Pancreas (tissue), 10 donors: ENCODE data around the gene SOCS1. TPM values are rescaled to one million over a fixed set of nuclear protein-coding genes. Genes with fewer than 3 reads are reported as not detected.

Experiments used
- ATAC-seq, 4 donors: fragments of 200-7000 bp; cut with Tn5 transposase; one replicate each; pipeline versions ENCODE4 v1.8.0 to v1.9.1; 2020; ENCODE audit warnings: mild to moderate bottlenecking in 4 of 4, moderate library complexity in 4 of 4
- DNase-seq, 6 donors: peaks; one replicate each; pipeline ENCODE4 v3.0.0-alpha.2; 2020
- FAIRE-seq: peaks from 2 replicates; lab custom pipeline; 2012; peaks lifted over from hg19 to GRCh38; lab: Jason Lieb, UNC
- H3K27ac ChIP-seq, 4 donors: fragments of 200-600 bp; sonication (generic); 1 replicate in 3 of 4; 2 replicates in 1 of 4; pipeline versions ENCODE4 v1.5.0 to v1.8.0; 2020
- H3K27me3 ChIP-seq, 4 donors: fragments of 200-600 bp; one replicate each; pipeline ENCODE4 v1.8.0; 2021
- H3K36me3 ChIP-seq, 3 donors: fragments of 200-600 bp; sonication (generic) in 1 of 3; one replicate each; pipeline versions ENCODE4 v1.5.0 to v1.8.0; 2020 to 2021
- H3K4me1 ChIP-seq, 3 donors: fragments of 200-600 bp; one replicate each; pipeline ENCODE4 v1.8.0; 2021
- H3K4me3 ChIP-seq, 4 donors: fragments of 200-600 bp; sonication (generic) in 2 of 4; one replicate each; pipeline versions ENCODE4 v1.5.0 to v1.8.0; 2020 to 2021
- H3K9me3 ChIP-seq, 4 donors: fragments of 200-600 bp; one replicate each; pipeline ENCODE4 v1.8.0; 2021
- CTCF ChIP-seq, 4 donors: fragments of 200-600 bp; sonication (generic) in 3 of 4; IDR thresholded peaks; one replicate each; pipeline versions ENCODE4 v1.5.0 to v1.8.0; 2021; ENCODE audit warnings: antibody characterized with exemption in 4 of 4
- WGBS, 2 donors: extraction: QIAGEN DNeasy Blood & Tissue Kit; methylation state at CpG; one replicate each; pipeline ENCODE4 v1.1.7; 2013; 5-methylcytosine and 5-hydroxymethylcytosine counted together
- intact Hi-C, 3 donors: fragments of 100-400 bp; cut with DNase I; formaldehyde crosslinking; loops; one replicate each; pipeline versions ENCODE4 v1.11.1 to v1.14.2; 2022
- polyA plus RNA-seq, 2 donors: library from polyadenylated mRNA; stranded (reverse); fragments of 200-250 nt; gene quantifications; one replicate each; pipeline ENCODE4 v1.2.3, GENCODE V29; 2013
- total RNA-seq, 6 donors: library from RNA; stranded (reverse); fragmentation: NEBNext Ultra II Directional in 4 of 6; extraction: Animal tissue kit (Norgen Biotek cat#: 25700) in 4 of 6; gene quantifications; one replicate each; pipeline versions ENCODE4 v1.2.1 to v1.2.4, GENCODE V29; 2021 to 2023
- donor health status: healthy with polysubstance abuse.
- donor health status: DM: no; HTN: no; CAD: no; lungs with moderate emphysema.
- donor health status: DM: no; HTN: no; CAD: no.
- donor health status: control.
- donor health status: control.
- donor health status: Bipolar disorder and iron deficiency.
- donor health status: DM: yes; HTN: yes; CAD: no.
- donor health status: DM: no; HTN: no; CAD: no.
- donor health status: DM: no; HTN: no; CAD: no.
- donor health status: DM: yes; HTN: yes; CAD: no.

Gene SOCS1
- total and polyA plus RNA-seq, 8 donors: 1.3 to 7.9 (median 2.0) TPM

GRCh38 chr16:11268921-11269375 is 12.9 kb upstream of the SOCS1 start, which contains the start of gene TNP2:
TNP2 (minus strand) TSS chr16:11269325; CDS start chr16:11269262, 63 bp downstream.
- Histone ChIP-seq H3K4me3 (no peak within 1 kb of the TSS), H3K9me3 (no peaks in the 10 kb centered on the region), H3K4me1 (peaks cover 0 to 3% (median 0%) of the 10 kb centered on the region in 3 donors), H3K36me3 (no peaks in the 10 kb centered on the region), H3K27ac (no peak within 1 kb of the TSS), H3K27me3 (no peaks in the 10 kb centered on the region)
- FAIRE-seq (no peak), DNase-seq (no peak), ATAC-seq (no peak)
- no peak for TF ChIP-seq CTCF (IDR thresholded peaks at IDR 0.05)
- WGBS, 2 donors: 91 to 93% methylated on average over 11 of the region's 11 CpGs
- intact Hi-C loops: no loop called here

- intact Hi-C loops: no loop called here
- TF ChIP-seq CTCF (IDR thresholded peaks at IDR 0.05): no peak
- H3K4me1 ChIP-seq: peaks cover 0 to 3% (median 0%) of the 10 kb centered on the region in 3 donors
- DNase-seq (no peak), ATAC-seq (peak in 2 of 4 donors; percentile 15 to 31), FAIRE-seq (no peak)
- 69 to 72% methylated on average over 7 of the region's 7 CpGs for WGBS, 2 donors
- H3K36me3 ChIP-seq: no peaks in the 10 kb centered on the region
- no peaks in the 10 kb centered on the region for H3K9me3 ChIP-seq
- no peaks in the 10 kb centered on the region for H3K27me3 ChIP-seq
- no peak overlapping the region for H3K4me3 ChIP-seq
- H3K27ac ChIP-seq: peak overlapping the region in 1 of 4 donors; percentile 33
These were observed 9.1 kb upstream of the SOCS1 start for GRCh38 chr16:11265124-11265523.

GRCh38 chr16:11264155-11264832 is 8.3 kb upstream of the SOCS1 start:
- intact Hi-C loops: no loop called here
- no peak for TF ChIP-seq CTCF (IDR thresholded peaks at IDR 0.05)
- Histone ChIP-seq H3K4me3 (no peak overlapping the region), H3K27ac (no peak overlapping the region), H3K36me3 (no peaks in the 10 kb centered on the region), H3K4me1 (peaks cover under 1 to 4% (median 3%) of the 10 kb centered on the region in 3 donors), H3K9me3 (no peaks in the 10 kb centered on the region), H3K27me3 (no peaks in the 10 kb centered on the region)
- FAIRE-seq: no peak
- 79 to 82% methylated on average over 9 of the region's 9 CpGs for WGBS, 2 donors
- DNase-seq: no peak
- ATAC-seq: no peak

GRCh38 chr16:11263737-11264136 is 7.7 kb upstream of the SOCS1 start:
- no peak overlapping the region for H3K4me3 ChIP-seq
- no peak for FAIRE-seq
- ATAC-seq: no peak
- WGBS, 2 donors: 76 to 85% methylated on average over 4 of the region's 4 CpGs
- H3K27ac ChIP-seq: no peak overlapping the region
- intact Hi-C loops: no loop called here
- no peaks in the 10 kb centered on the region for H3K9me3 ChIP-seq
- H3K4me1 ChIP-seq: peaks cover 3 to 10% (median 7%) of the 10 kb centered on the region in 3 donors
- H3K36me3 ChIP-seq: no peaks in the 10 kb centered on the region
- no peaks in the 10 kb centered on the region for H3K27me3 ChIP-seq
- TF ChIP-seq CTCF (IDR thresholded peaks at IDR 0.05): no peak
- no peak for DNase-seq

- 76 to 77% methylated on average over 8 of the region's 8 CpGs for WGBS, 2 donors
- FAIRE-seq: no peak
These were observed 6.9 kb upstream of the SOCS1 start for GRCh38 chr16:11262915-11263314.

More at GRCh38 chr16:11262915-11263314, 6.9 kb upstream of the SOCS1 start:
- no peak for ATAC-seq
- no peaks in the 10 kb centered on the region for H3K27me3 ChIP-seq
- H3K36me3 ChIP-seq: no peaks in the 10 kb centered on the region
- H3K4me3 ChIP-seq: no peak overlapping the region
- H3K27ac ChIP-seq: no peak overlapping the region
- intact Hi-C loops: no loop called here
- H3K9me3 ChIP-seq: no peaks in the 10 kb centered on the region
- no peak for DNase-seq
- no peak for TF ChIP-seq CTCF (IDR thresholded peaks at IDR 0.05)
- H3K4me1 ChIP-seq: peaks cover 3 to 11% (median 11%) of the 10 kb centered on the region in 3 donors
